ENCODE measurements around the gene C5orf47.

Gene C5orf47, protein sequence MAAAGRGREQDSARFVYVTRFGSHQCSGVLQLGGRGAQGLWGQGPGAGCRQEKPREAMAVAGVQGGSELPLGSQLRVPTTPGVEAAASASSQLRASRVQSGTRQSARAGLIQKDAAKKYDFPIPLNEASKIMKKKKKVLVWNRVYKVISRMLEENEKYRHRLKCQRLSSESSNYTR

DNA sequence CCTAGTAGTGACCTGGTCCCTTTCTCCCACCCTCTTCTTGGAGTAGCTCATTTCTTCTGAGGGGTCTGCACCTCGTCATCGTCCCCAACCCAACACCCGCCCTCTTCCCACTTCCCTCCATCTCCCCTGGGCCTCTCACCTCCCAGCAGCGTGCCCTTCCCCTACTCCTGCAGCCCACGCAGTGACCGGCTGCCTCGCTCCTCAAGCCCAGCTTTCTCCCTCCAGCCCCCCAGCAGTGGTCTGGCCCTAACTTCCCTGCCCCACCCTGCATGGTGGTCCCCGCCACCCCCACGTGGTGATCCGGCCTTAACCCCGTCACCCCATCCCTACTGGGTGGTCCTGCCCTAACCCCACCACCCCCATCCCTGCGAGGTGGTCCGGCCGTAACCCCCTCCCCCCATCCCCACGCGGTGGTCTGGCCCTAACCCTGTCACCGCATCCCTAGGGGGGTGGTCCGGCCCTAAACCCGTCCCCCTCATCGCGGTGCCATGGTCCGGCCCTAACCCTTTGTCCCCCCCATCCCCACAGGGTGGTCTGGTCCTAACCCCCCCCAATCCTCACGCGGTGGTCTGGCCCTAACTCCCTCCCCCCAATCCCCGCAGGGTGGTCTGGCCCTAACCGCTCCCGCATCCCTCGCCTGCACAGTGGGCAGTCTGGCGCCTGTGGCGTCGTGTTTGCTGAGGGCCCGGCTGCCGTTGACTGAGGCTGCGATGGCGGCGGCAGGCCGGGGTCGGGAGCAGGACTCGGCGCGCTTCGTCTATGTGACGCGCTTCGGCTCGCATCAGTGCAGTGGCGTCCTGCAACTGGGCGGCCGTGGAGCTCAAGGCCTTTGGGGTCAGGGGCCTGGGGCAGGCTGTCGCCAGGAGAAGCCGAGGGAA is at the start of gene C5orf47:
C5orf47 (plus strand) TSS at position 617 of the 878 bp plus-strand sequence; CDS start at position 711, 94 bp downstream.
- no peak for DNase-seq (ENCODE audit: low read depth in 3 of 3)

DNA sequence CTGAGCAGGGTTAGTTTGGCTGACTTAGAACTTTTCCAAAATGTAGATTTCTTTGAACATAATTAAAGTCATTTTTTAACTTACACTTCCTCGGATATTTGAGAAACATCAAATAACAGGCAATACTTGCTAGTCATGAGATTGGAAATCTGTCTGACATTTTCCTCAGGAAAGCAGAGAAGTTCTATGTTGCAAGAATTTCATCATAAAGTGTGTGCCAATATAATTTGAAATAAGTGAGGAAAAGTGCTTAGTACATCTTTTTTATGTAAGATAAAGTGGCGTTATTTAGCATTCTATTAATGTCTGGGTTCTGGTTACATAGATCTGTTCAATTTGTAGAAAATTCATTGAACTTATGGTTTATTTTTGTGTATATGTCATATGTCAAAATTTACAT is 48.7 kb upstream of the C5orf47 start:
- DNase-seq (ENCODE audit: low read depth in 3 of 3), result no peak

DNA sequence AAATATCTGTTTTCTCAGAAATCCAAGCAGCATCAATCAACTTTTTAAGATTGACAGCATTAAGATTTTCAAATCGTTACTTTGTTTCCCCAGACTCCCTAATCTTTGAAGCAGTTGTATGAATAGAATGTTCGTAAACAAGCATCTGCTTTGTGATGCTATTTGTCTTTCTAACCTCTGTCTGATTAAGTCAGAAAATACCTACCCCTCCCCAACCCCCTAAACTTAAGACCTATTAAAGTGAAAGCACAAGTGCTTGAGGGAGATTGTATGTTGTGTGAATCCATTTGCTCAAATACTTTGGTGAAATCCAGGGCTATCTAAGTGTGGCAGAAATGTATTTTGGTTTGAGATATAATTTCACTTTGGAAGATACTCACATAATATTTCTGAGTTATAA is 47.9 kb upstream of the C5orf47 start:
- no peak for DNase-seq (ENCODE audit: low read depth in 3 of 3)

DNA sequence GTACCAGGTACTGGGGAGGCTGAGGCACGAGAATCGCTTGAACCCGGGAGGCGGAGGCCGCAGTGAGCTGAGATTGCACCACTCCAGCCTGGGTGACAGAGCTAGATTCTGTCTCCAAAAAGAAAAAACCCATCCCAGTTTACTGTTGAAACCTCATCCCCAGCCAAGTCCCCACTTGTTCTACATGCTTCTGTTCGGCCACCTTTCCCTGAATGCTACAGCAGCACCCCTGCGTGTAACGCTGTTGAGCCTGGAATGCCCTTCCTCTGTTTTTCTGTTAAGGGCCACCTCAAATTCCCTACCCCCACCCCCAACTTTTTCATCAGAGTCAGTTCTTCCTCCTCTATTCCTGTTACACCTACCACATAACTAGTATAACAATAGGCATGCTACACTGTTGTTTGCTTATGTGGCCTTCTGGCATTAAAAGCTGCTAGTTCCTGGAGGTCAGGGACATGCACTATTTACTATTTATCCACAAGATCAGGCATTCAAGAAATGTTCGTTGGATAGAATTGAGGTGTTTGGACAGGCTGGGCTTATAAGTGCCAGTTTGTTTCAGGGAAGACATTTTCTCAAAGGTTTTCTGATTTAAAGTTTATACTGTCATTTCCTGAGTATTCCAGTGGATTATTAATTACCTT is 47.1 kb upstream of the C5orf47 start:
- no peak for DNase-seq (ENCODE audit: low read depth in 3 of 3)

DNA sequence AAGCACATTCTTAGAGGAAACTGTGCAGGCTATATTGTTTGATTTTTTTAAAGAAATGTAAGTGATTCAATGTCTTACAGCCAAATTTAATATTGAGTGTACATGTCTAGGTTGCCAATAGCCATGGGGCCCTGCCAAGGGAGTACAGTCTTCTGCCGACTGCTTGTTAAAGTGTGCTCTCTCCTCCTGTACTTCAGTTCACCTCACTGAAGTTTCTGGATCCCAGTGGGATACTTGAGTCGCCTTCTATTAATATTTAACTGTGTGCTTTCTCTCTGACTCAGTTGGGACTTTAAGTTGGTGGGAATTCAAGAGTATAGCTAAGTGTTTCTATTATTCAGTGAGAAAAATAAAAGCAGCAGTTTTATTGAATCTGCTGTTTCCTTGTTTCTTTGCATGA is 44.5 kb upstream of the C5orf47 start:
- no peak for DNase-seq (ENCODE audit: low read depth in 3 of 3)

DNA sequence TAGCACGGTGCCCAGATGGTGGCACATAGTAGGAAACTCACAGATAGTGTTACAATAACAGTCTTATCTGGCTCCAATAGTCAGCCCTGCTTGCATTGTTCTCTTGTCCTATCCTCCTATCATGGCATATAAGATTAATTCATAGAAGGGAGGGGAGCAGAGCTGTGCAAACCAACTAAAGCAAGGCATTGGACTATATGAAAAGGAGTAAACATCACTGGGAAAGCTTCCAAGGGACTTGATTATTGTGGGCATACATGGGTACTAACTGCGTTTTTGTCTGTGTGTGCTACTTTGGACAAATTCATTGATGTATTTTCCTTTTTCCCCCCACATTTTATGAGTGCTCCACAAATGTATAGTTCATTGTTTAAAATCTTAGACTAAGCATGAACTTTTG is 43.8 kb upstream of the C5orf47 start:
- DNase-seq (ENCODE audit: low read depth in 3 of 3), result no peak

DNA sequence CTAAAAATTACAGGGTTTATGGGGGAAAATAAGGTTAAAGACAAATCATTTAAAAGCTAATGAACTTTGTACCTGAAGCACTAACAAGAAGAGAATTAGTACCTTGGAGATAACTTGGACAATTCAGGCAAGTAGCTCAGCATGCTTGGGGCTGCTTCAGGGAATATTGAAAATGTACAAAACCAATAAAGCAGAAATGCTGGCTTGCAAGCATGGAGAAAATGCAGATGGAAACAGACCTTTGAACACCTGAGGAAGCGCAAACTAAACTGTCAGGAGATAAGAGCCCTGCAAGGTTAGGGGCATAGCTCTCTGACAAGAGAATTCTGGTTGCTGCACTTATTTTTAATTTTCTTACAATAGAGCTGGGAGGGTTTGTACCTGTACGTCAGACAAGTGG is 42.6 kb upstream of the C5orf47 start:
- DNase-seq (ENCODE audit: low read depth in 3 of 3), result no peak

DNA sequence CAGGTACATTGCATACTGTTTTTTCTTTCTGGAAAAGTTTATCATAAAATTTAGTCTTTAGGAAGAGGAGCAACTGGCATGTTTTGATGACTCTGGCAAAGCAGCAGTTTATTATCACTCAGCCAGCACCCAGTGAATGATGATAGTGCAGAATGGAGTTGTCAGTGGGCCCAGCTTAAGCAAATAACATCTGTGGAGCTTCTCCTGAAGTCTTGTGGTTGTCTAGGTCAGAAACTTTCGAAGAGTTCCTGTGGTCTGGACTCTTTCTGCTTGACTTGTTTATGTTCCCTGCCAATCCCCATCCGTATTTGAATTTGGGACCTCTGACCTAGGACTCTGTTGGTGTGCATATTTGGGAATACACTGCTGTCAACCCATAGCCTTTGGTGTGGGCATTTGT is 38.1 kb upstream of the C5orf47 start:
- DNase-seq (ENCODE audit: low read depth in 3 of 3), result no peak

DNA sequence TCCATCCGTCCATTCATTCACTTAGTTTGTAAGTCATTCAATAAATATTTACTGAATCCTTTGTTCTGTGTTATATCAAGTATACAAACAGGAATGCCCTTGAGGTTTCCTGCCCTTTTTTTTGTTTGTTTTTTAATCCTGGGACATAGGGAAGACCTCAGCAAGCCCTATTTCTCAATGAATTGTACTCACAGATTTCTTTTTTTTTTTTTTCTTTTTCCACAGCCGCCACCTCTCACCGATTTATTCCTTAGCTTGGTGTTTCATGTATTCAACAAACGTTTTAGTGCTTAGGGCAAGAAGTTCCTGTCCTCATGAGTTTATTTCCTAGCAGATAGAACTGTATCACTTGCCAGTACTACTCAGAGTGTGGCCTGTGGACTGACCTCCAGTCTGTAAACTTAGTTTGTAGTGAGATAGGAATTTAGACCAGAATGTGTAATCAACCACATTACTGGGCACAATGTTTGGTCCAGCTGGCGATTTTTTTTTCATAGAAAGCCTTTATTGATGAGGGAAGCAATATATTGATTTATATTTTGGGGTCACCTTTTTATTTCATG is 35.4 kb upstream of the C5orf47 start:
- no peak for DNase-seq (ENCODE audit: low read depth in 3 of 3)

DNA sequence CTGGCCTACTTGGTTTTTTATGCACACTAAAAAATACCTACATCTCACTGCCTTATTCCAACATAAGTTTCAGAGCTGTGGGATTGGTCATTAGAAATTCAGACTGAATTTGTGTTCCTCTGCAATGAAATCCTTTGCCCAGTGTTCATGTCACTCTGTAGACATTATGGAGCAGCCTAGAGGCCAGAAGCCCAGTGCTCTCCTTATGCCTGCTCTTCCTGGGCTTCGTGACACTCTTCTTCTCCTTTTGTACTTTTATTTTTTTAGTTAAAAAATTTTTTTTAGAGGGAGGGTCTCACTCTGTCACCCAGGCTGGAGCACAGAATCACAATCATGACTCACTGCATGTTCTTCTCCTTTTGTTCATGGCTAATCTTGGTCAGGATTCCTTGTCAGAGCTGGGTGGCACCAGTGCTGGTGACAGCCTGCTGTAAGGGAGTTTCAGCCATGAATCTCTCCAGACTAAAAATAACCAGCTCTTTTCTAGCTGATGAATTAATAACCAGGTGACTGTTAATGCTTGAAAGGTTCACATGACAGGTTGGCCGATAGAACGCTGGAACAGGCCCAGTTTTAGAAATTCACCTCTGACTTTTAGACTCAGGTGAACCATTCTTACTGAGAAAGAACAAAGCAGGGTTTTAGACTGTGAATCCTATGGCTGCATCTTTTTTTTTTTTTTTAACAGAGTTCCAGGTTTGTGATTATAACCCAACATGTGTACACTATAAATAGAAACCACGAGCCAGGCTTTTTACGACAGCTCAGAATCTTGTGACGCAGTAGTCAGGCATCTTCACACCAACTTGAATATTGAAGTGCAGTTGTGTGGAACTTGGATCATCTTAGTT is 34.1 kb upstream of the C5orf47 start:
- DNase-seq (ENCODE audit: low read depth in 3 of 3), result no peak

DNA sequence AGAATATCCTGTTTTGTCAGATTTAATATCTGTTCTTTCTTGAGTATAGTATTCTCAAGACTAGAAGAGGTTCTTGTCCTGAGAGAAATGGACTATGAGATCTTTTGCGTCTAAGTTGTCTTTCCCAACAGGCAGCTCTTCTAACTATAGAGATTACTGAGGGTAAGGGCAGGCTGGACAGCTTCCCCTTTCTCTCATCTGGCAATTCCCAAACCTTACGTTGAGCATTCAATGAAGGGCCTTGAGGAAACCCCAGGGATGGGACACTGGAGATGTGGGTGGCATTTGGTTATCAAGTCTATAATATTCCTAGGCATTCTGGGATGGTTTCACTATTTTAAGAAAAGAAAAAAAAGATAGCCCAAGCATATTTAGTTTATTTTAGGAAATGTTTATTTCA is 28.0 kb upstream of the C5orf47 start:
- no peak for DNase-seq (ENCODE audit: low read depth in 3 of 3)

DNA sequence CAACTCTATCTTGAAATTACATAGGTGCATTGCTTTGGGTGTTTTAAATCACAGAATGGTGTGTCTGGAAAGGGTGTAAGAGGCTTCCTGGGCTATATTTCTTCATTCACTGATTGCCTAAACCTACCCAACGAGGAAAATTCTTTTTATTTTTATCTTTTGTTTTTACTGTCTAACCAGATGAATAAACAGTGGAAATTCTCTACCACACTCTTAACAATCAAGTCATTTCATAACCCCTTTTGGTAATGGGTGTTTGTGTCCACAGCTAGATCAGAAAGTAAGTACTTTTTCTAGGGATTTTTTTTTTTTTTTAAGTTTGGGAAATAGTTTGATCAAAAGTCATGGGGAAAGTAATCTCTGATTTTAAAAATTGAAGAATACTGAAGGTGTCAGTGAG is 27.6 kb upstream of the C5orf47 start:
- no peak for DNase-seq (ENCODE audit: low read depth in 3 of 3)

DNA sequence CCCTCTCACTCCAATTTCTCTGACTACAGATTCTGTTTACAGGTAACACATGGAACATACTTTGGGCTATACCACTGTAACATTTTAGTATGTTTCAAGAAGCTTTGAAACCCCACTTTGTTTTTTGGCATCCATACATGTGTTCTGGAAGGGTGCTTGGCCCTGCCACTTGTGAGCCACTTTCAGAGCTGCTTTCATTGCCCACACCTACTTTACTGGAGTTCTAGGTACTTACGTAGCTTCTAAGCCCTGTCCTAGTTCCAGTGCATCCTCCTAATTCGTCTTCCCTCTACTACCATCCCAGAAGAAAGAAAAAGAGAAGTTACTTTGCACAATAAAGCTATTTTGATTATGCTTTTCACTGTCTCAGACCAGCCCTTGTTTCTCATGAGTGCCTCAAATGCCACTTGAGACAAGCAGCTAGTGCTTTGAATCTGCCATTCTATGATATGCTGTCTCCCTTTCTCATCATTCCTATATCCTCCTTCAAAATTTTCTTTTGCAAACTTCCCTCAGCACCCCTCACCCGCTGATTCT is 26.5 kb upstream of the C5orf47 start:
- DNase-seq (ENCODE audit: low read depth in 3 of 3), result no peak

DNA sequence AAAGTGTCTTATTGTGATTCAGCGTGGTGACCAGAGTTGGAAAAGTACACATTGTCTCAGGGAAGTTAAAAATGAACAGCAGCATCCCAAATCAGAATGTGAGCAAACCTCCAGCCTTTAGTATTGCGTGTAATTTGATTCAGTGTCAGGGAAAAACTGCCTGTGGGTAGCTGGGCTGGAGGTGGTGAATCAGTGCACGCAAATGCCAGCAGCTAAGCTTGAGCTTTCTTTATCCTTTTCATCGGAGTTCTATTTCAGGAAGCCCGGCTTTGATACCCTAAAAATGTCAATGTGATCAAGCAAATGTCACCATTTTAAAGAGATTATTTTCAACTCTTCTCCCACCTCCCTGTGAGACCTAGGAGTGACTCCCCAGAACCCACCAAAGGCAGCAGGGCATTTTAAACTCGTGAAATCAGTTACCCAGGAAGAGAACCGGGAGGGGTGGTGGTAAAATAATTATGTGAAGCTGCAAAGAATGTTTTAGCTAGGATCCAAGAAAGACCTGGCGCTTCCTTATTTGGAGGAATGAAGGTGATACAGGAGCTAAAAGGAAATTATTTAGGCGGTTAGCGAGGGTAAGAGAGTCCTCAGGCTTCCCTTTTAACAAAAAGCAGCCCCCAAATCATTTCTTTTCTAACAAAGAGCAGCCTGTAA is 25.7 kb upstream of the C5orf47 start:
- no peak for DNase-seq (ENCODE audit: low read depth in 3 of 3)

DNA sequence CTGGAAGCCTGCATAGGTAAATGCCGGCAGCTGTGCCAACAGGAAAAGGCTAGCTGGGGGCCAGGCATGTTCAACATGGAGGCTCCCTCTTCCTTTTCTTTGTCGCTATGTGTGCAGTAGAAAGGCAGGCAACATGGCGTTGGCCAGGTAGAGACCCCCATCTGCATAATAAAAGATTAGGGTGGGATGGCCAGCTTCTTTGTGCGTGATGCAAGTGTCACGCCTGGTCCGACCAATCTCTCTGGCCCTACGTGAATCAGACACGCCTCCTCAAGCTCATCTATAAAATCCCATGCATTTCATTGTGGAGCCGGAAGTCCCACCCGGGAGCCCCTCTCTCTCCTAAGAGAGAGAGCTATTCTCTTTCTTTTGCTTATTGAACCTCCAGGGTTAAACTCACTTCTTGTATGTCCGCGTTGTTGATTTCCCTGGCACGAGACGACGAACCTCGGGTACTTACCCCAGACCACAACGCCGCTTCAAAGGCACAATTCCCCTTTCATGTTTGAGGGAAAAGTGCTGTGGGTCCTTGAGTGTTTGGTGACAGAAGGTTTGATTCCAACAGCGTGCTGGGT is 25.0 kb upstream of the C5orf47 start:
- DNase-seq (ENCODE audit: low read depth in 3 of 3), result no peak

DNA sequence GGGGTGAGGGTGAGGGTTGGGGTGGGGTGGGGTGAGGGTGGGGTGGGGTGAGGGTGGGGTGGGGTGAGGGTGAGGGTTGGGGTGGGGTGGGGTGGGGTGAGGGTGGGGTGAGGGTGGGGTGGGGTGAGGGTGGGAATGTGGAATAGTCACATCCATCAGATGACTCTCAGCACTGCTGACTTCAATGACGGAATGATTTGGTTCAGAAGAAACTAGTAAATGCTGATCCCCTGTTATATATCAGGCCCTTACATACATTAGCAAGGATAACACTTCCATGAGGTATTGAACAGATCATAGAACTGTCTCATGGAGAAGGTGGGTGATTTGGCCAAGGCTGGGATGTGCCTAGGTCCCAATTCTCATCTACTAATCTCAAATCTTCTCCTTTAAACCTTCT is 24.5 kb upstream of the C5orf47 start:
- no peak for DNase-seq (ENCODE audit: low read depth in 3 of 3)

DNA sequence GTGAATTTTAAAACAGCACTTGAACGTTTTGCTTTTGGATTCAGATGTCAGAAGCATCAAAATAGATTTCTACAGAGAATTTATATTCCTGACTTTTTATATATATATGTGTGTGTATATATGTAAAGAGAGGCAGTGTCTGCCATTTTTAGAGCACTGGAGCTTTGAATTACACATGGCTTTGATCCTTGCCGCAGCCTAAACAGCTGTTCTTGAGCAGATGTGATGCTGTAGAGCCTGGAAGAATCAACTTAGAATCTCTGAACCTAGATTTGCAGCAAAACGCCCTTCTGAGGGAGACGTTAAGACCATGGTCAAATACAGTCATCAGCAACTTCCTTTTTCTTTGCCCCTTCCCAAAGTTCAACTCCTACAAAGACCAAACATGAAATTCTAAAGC is 21.7 kb upstream of the C5orf47 start:
- DNase-seq (ENCODE audit: low read depth in 3 of 3), result no peak

DNA sequence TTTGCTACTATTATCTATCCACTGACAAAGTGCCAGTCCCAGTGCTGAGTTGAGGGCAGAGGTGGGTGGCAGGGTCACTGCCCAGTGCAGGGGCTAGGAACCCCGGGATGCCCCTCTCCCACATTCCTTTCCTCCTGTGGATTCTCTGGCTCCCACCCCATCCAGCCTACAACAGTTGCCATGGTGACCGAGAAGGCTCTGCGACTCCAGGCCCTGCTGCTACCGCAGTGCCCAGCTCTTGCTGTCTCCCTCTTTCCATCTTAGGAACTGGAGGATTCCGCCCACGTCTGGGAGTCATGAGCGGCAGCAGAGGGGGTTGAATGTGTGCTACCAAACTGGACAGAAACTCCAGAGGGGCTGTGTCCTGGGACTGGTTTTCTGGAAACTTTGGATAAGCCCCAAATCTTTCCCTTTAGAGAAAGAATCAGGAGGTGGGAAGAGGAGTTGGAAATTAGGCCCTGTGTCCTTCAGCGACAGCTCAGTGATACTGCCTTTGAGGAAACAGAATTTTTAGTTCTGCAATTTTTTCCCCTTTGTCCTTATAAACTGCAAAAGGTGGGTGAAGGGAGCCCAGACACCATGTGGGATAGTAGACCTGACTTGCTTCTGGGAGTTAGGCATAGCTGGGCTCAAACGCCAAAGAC is 20.7 kb upstream of the C5orf47 start:
- DNase-seq (ENCODE audit: low read depth in 3 of 3), result no peak

DNA sequence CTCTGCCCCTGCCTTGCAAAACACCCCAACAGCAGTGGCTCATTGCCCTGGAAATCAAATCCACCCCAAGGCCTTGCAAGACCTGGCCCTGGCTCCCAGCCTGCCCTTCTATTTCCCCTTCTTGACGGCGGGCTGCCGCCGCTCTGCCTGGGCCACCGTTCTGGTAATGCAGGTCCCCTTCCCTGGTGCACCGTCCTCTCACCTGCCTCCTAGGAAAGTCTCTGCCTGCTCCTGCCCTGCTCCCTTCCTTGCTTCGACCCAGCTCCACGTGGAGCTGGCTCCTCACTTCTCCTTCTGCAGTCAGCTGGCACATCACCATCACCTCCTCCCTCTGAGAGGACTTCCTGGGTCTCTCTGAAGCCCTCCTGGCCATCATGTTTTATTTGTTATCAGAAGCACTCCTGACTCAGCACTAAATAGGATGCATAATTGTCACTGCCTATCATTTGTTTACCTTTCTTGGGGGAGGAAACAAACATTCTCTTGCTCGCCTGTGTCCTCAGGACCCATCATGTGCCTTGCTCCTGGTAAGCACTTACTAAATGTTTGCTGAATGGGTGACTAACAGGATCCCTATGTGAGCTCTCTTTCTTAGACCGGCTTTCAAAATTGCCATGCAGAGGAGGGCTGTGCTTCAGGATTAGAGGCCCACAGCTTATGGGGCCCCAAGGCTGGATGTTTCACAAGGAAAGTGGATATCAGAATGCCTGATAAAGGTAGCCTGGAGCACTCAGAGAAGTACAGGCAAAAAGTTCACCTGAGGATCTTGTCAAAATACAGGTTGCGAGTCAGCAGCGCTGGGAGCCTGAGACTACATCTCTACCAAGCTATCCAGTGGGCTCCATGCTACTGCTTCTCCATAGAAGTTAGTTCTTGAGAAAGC is 19.6 kb upstream of the C5orf47 start:
- no peak for DNase-seq (ENCODE audit: low read depth in 3 of 3)

Data from stimulated activated CD4-positive, alpha-beta T cell treated with anti-CD3 and anti-CD28 coated beads, TNF-alpha, amount 100 ng/mL, for 48 hours (primary cell).